ENCODE data around the gene SZRD1. TPM values are rescaled to one million over a fixed set of nuclear protein-coding genes. Genes with fewer than 3 reads are reported as not detected.
A peak's percentile ranks its signal among the peaks of the same experiment; 100 is the strongest.

SZRD1 gene
- total RNA-seq, 4 donors from 2014 or later: 54.6 to 66.8 (median 61.7) TPM

- intact Hi-C loops (cut with DNase I; ENCODE audit: low total_unique reads): no loop called here
- Histone ChIP-seq H3K36me3 (no peaks in the 10 kb centered on the region), H3K27ac (no peak within 1 kb of the TSS), H3K27me3 (no peaks in the 10 kb centered on the region), H3K4me1 (peaks cover 5 to 14% (median 9%) of the 10 kb centered on the region in 4 donors), H3K4me3 (no peak within 1 kb of the TSS), H3K9me3 (no peaks in the 10 kb centered on the region)
- in situ Hi-C loops (cut with MboI; ENCODE audit: low pct_ligation_motif_present in 1 of 4, low pct_unique_long_range_greater_than_20kb in 1 of 4, low sequenced_read_pairs in 3 of 4): no loop called here
- no peak for DNase-seq
- WGBS, 2 donors (ENCODE audit: low coverage in 1 of 2): 79 to 85% methylated on average over 2 to 3 of the region's 3 CpGs
- TF ChIP-seq CTCF (IDR thresholded peaks at IDR 0.05): no peak
- TF ChIP-seq POLR2A (IDR thresholded peaks at IDR 0.05): no peak
- TF ChIP-seq POLR2AphosphoS5 (IDR thresholded peaks at IDR 0.05): no peak
- no peak for TF ChIP-seq EP300 (IDR thresholded peaks at IDR 0.05; ENCODE audit: low read depth)
Observed at GRCh38 chr1:16436946-16437474, 70.0 kb downstream of the SZRD1 start, which contains the start of gene SPATA21. SPATA21 (minus strand) TSS chr1:16437424; CDS start chr1:16431371, 6,053 bp downstream.

GRCh38 chr1:16438516-16438915 lies 71.5 kb downstream of the SZRD1 start:
- Histone ChIP-seq H3K36me3 (no peaks in the 10 kb centered on the region), H3K9me3 (no peaks in the 10 kb centered on the region), H3K27me3 (no peaks in the 10 kb centered on the region), H3K4me3 (no peak overlapping the region), H3K4me1 (peaks cover 6 to 29% (median 18%) of the 10 kb centered on the region in 4 donors), H3K27ac (no peak overlapping the region)
- no peak for TF ChIP-seq POLR2AphosphoS5 (IDR thresholded peaks at IDR 0.05)
- no peak for TF ChIP-seq CTCF (IDR thresholded peaks at IDR 0.05)
- TF ChIP-seq EP300 (IDR thresholded peaks at IDR 0.05; ENCODE audit: low read depth): no peak
- WGBS, 2 donors (ENCODE audit: low coverage in 1 of 2): 83 to 94% methylated on average over 2 of the region's 2 CpGs
- no peak for DNase-seq
- intact Hi-C loops (cut with DNase I; ENCODE audit: low total_unique reads) (no loop called here), in situ Hi-C loops (cut with MboI; ENCODE audit: low pct_ligation_motif_present in 1 of 4, low pct_unique_long_range_greater_than_20kb in 1 of 4, low sequenced_read_pairs in 3 of 4) (no loop called here)

GRCh38 chr1:16438924-16439323 lies 71.9 kb downstream of the SZRD1 start:
- TF ChIP-seq CTCF (IDR thresholded peaks at IDR 0.05): no peak
- TF ChIP-seq EP300 (IDR thresholded peaks at IDR 0.05; ENCODE audit: low read depth): no peak
- no peak for TF ChIP-seq POLR2AphosphoS5 (IDR thresholded peaks at IDR 0.05)
- no peak for TF ChIP-seq POLR2A (IDR thresholded peaks at IDR 0.05)
- DNase-seq: no peak
- H3K9me3 ChIP-seq: no peaks in the 10 kb centered on the region

GRCh38 chr1:16440131-16440469 lies 73.1 kb downstream of the SZRD1 start:
- intact Hi-C loops (cut with DNase I; ENCODE audit: low total_unique reads): no loop called here
- DNase-seq: no peak
- in situ Hi-C loops (cut with MboI; ENCODE audit: low pct_ligation_motif_present in 1 of 4, low pct_unique_long_range_greater_than_20kb in 1 of 4, low sequenced_read_pairs in 3 of 4): no loop called here
- peaks cover 6 to 29% (median 22%) of the 10 kb centered on the region in 4 donors for H3K4me1 ChIP-seq
- H3K27me3 ChIP-seq: no peaks in the 10 kb centered on the region
- 52% methylated on average over 7 of the region's 7 CpGs; no CpG with 5 or more reads in 1 of the 2 donors for WGBS, 2 donors (ENCODE audit: low coverage in 1 of 2)
- no peaks in the 10 kb centered on the region for H3K9me3 ChIP-seq
- peak overlapping the region; percentile 85 to 89 (median 86) for H3K27ac ChIP-seq
- TF ChIP-seq CTCF (IDR thresholded peaks at IDR 0.05) (no peak), POLR2A (IDR thresholded peaks at IDR 0.05) (no peak), POLR2AphosphoS5 (IDR thresholded peaks at IDR 0.05) (no peak), EP300 (IDR thresholded peaks at IDR 0.05; ENCODE audit: low read depth) (no peak)
- peak overlapping the region in 3 of 4 donors; percentile 57 to 82 (median 78) for H3K4me3 ChIP-seq
- peaks cover 0 to 6% (median 0%) of the 10 kb centered on the region in 4 donors for H3K36me3 ChIP-seq

More at GRCh38 chr1:16438924-16439323, 71.9 kb downstream of the SZRD1 start:
- H3K4me3 ChIP-seq: no peak overlapping the region
- H3K36me3 ChIP-seq: no peaks in the 10 kb centered on the region
- in situ Hi-C loops (cut with MboI; ENCODE audit: low pct_ligation_motif_present in 1 of 4, low pct_unique_long_range_greater_than_20kb in 1 of 4, low sequenced_read_pairs in 3 of 4): no loop called here
- H3K27me3 ChIP-seq: no peaks in the 10 kb centered on the region
- peaks cover 6 to 29% (median 22%) of the 10 kb centered on the region in 4 donors for H3K4me1 ChIP-seq
- H3K27ac ChIP-seq: no peak overlapping the region
- 73% methylated on average over 2 of the region's 2 CpGs; no CpG with 5 or more reads in 1 of the 2 donors for WGBS, 2 donors (ENCODE audit: low coverage in 1 of 2)
- intact Hi-C loops (cut with DNase I; ENCODE audit: low total_unique reads): no loop called here
